Lower lobe of right lung (tissue), 2 donors: ENCODE data around the gene PBRM1. TPM values are rescaled to one million over a fixed set of nuclear protein-coding genes. Genes with fewer than 3 reads are reported as not detected.
A peak's percentile ranks its signal among the peaks of the same experiment; 100 is the strongest.

Experiments used
- ATAC-seq, 2 donors: fragments of 200-7000 bp; cut with Tn5 transposase; one replicate each; pipeline ENCODE4 v1.9.1; 2020 to 2022; ENCODE audit warnings: mild to moderate bottlenecking in 2 of 2, moderate library complexity in 2 of 2
- DNase-seq: peaks from one replicate; pipeline ENCODE4 v3.0.0-alpha.2; 2020
- H3K27ac ChIP-seq: fragments of 200-600 bp; one replicate; pipeline ENCODE4 v1.8.0; 2022
- H3K27me3 ChIP-seq: fragments of 200-600 bp; one replicate; pipeline ENCODE4 v1.8.0; 2022; ENCODE audit warnings: low read depth
- H3K36me3 ChIP-seq: fragments of 200-600 bp; one replicate; pipeline ENCODE4 v1.8.0; 2022; ENCODE audit warnings: mild to moderate bottlenecking
- H3K4me1 ChIP-seq: fragments of 200-600 bp; one replicate; pipeline ENCODE4 v1.8.0; 2022
- H3K4me3 ChIP-seq: fragments of 200-600 bp; one replicate; pipeline ENCODE4 v1.8.0; 2022; ENCODE audit warnings: mild to moderate bottlenecking
- H3K9me3 ChIP-seq: fragments of 200-600 bp; one replicate; pipeline ENCODE4 v1.8.0; 2022
- intact Hi-C: fragments of 100-400 bp; cut with DNase I; formaldehyde crosslinking; loops from one replicate; pipeline ENCODE4 v1.11.0; 2022
- total RNA-seq: library from RNA; stranded (reverse); fragmentation: NEBNext Ultra II Directional; extraction: Animal tissue kit (Norgen Biotek cat#: 25700); gene quantifications from one replicate; pipeline ENCODE4 v1.2.1, GENCODE V29; 2021
- TF ChIP-seq, protein P1 (sequence below): fragments of 200-600 bp; IDR thresholded peaks from one replicate; pipeline ENCODE4 v1.8.0; 2022; ENCODE audit warnings: antibody characterized with exemption, mild to moderate bottlenecking
- donor health status: DM: no; HTN: yes; CAD: no; lungs with severe emphysema.

The PBRM1 gene
- total RNA-seq, 1 donor from 2014 or later: 88.3 TPM

DNA sequence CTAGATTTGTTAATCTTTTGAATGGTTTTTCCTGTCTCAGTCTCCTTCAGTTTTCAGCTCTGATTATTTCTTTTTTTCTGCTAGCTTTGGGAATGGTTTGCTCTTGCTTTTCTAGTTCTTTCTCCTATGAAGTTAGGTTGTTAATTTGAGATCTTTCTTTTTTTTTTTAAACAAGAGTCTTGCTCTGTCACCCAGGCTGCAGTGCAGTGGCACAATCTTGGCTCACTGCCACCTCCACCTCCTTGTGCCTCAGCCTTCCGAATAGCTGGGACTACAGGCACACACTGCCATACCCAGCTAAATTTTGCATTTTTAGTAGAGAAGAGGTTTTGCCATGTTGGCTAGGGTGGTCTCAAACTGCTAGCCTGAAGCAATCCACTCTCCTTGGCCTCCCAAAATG is 92.6 kb downstream of the PBRM1 start:
- intact Hi-C loops: no loop called here

DNA sequence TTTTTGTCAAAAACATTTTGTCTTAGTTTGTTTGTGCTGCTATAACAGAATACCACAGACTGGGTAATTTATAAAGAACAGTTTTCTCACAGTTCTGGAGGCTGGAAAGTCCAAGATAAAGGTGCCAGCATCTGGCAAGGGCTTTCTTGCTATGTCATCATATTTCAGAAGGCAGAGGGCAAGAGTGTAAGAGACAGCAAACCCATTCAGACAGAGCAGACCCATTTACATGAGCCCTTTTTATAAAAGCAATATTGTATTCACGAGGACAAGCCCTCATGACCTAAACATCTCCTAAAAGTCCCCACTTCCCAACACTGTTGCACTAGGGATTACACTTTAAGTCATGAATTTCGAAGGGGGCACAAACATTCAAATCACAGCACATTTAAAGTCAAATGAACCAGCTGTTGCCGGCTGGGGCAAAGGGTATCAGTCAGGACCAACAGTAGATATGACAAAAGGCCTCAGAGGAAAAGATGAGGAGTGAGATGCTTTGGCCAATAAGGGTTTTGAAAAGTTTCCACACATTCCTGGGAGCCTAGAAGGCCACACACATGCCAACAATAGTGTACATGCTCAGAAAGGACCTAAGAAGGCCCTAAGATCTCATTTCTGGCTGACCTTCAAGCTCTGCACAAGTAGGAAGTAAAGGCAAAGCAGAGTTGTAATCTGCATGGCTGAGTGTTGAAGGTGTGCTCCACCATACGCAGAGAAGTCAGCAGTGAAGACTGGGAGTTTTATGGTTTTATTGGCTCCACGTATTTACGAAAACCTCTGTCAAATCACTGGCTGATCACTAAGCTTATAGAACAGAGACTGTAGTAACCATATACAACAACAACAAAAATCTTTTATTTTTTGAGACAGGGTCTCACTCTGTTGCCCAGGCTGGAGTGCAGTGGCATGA is 111.4 kb downstream of the PBRM1 start:
- no peaks in the 10 kb centered on the region for H3K9me3 ChIP-seq
- TF ChIP-seq, protein P1, sequence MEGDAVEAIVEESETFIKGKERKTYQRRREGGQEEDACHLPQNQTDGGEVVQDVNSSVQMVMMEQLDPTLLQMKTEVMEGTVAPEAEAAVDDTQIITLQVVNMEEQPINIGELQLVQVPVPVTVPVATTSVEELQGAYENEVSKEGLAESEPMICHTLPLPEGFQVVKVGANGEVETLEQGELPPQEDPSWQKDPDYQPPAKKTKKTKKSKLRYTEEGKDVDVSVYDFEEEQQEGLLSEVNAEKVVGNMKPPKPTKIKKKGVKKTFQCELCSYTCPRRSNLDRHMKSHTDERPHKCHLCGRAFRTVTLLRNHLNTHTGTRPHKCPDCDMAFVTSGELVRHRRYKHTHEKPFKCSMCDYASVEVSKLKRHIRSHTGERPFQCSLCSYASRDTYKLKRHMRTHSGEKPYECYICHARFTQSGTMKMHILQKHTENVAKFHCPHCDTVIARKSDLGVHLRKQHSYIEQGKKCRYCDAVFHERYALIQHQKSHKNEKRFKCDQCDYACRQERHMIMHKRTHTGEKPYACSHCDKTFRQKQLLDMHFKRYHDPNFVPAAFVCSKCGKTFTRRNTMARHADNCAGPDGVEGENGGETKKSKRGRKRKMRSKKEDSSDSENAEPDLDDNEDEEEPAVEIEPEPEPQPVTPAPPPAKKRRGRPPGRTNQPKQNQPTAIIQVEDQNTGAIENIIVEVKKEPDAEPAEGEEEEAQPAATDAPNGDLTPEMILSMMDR: no peak
- no peaks in the 10 kb centered on the region for H3K27me3 ChIP-seq
- no peak for DNase-seq
- H3K4me3 ChIP-seq: no peak overlapping the region
- no peaks in the 10 kb centered on the region for H3K4me1 ChIP-seq
- peaks cover 89% of the 10 kb centered on the region for H3K36me3 ChIP-seq
- intact Hi-C loops: no loop called here
- ATAC-seq: no peak
- no peak overlapping the region for H3K27ac ChIP-seq

More for the DNA sequence above, 92.6 kb downstream of the PBRM1 start:
- no peak for DNase-seq
- Histone ChIP-seq H3K27ac (no peak overlapping the region), H3K4me1 (no peaks in the 10 kb centered on the region), H3K9me3 (no peaks in the 10 kb centered on the region), H3K4me3 (no peak overlapping the region), H3K27me3 (no peaks in the 10 kb centered on the region), H3K36me3 (peaks cover 34% of the 10 kb centered on the region)
- no peak for ATAC-seq
- TF ChIP-seq, protein P1: no peak

DNA sequence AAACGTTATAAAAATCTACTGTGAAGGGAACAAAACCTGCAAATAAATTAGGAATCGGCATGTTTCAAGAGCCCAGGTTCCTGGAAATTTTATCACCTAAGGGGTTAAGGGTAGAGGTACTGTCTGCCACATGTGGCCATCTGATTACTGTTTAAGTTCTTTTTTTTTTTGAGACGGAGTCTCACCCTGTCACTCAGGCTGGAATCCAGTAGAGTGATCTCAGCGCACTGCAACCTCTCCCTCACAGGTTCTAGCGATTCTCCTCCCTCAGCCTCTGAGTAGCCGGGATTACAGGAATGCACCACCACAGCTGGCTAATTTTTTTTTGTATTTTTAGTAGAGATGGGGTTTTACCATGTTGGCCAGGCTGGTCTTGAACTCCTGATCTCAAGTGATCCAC is 113.5 kb downstream of the PBRM1 start:
- intact Hi-C loops: no loop called here
- Histone ChIP-seq H3K4me1 (no peaks in the 10 kb centered on the region), H3K27ac (no peak overlapping the region), H3K4me3 (no peak overlapping the region), H3K27me3 (no peaks in the 10 kb centered on the region), H3K36me3 (peaks cover 77% of the 10 kb centered on the region), H3K9me3 (no peaks in the 10 kb centered on the region)
- TF ChIP-seq, protein P1: no peak
- ATAC-seq: no peak
- no peak for DNase-seq

- intact Hi-C loops: no loop called here
- H3K4me3 ChIP-seq: no peak overlapping the region
- TF ChIP-seq, protein P1: no peak
- peaks cover 61% of the 10 kb centered on the region for H3K36me3 ChIP-seq
- peak; percentile 62 to 82 for ATAC-seq
- no peaks in the 10 kb centered on the region for H3K27me3 ChIP-seq
- no peaks in the 10 kb centered on the region for H3K4me1 ChIP-seq
- no peak overlapping the region for H3K27ac ChIP-seq
- DNase-seq: no peak
- H3K9me3 ChIP-seq: no peaks in the 10 kb centered on the region
These were observed 115.6 kb downstream of the PBRM1 start for GRCh38 chr3:52570076-52570475.

- H3K9me3 ChIP-seq: no peaks in the 10 kb centered on the region
- intact Hi-C loops: no loop called here
- DNase-seq: no peak
- H3K36me3 ChIP-seq: peaks cover 59% of the 10 kb centered on the region
- H3K4me3 ChIP-seq: no peak overlapping the region
- H3K27ac ChIP-seq: no peak overlapping the region
- no peak for ATAC-seq
- peaks cover 8% of the 10 kb centered on the region for H3K4me1 ChIP-seq
- TF ChIP-seq, protein P1: no peak
- no peaks in the 10 kb centered on the region for H3K27me3 ChIP-seq
These were observed 117.6 kb downstream of the PBRM1 start for GRCh38 chr3:52568069-52568468.
